ENCODE data around the gene PTP4A2.
A peak's percentile ranks its signal among the peaks of the same experiment; 100 is the strongest.

Gene PTP4A2

GRCh38 chr1:31959521-31960340, 21.6 kb upstream of the PTP4A2 start:
- TF ChIP-seq CTCF (conservative IDR thresholded peaks at IDR 0.05; ENCODE audit: low read length): no peak
- peak; percentile 29 for DNase-seq (ENCODE audit: low read depth)
- no peak overlapping the region for H3K4me3 ChIP-seq (ENCODE audit: low read length)

DNA sequence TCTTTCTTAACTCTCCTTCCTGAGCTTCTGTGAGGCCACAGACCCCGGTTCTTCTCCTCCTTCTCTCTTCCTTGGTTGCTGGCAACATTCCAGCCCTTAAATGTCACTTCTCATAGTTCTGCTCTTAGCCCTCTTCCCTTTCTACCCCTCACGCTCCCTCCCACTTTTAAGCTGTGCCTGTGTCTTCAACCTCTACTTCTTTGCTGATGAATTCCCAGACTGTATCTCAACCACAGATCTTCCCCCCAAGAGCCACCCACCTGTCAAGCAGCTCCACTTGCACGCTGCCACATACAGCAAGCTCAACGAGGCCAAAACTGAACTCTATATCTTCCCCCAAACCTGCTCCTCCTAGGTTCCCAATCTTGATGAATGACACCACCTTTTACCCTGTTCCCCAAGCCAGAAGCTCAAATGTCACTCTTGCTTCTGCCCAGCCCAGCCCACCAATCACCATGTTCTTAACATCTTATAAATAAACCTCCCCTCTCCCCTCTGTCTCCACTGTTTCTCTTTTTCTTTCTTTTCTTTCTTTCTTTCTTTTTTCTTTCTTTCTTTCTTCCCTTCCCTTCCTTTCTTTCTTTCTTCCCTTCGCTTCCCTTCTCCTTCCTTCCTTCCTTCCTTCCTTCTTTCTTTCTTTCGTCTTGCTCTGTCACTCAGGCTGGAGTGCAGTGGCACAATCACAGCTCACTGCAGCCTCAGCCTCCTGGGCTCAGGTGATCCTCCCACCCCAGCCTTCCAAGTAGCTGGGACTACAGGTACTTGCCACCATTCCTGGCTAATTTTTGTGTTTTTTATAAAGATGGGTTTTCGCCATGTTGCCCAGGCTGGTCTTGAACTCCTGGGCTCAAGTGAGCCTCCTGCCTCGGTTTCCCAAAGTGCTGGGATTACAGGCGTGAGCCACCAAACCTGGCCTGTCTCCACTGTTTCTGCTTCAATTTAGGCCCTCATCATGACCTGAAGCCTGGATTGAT, 19.8 kb upstream of the PTP4A2 start:
- no peak for DNase-seq (ENCODE audit: low read depth)
- no peak overlapping the region for H3K4me3 ChIP-seq (ENCODE audit: low read length)
- TF ChIP-seq CTCF (conservative IDR thresholded peaks at IDR 0.05; ENCODE audit: low read length): no peak

GRCh38 chr1:31955917-31956736, 18.0 kb upstream of the PTP4A2 start:
- DNase-seq (ENCODE audit: low read depth): peak; percentile 99
- TF ChIP-seq CTCF (conservative IDR thresholded peaks at IDR 0.05; ENCODE audit: low read length): peak; percentile 67
- peak overlapping the region; percentile 41 for H3K4me3 ChIP-seq (ENCODE audit: low read length)

- peak; percentile 96 for DNase-seq (ENCODE audit: low read depth)
- H3K4me3 ChIP-seq (ENCODE audit: low read length): no peak overlapping the region
- TF ChIP-seq CTCF (conservative IDR thresholded peaks at IDR 0.05; ENCODE audit: low read length): no peak
Observed at GRCh38 chr1:31954607-31955283, 16.6 kb upstream of the PTP4A2 start.

DNA sequence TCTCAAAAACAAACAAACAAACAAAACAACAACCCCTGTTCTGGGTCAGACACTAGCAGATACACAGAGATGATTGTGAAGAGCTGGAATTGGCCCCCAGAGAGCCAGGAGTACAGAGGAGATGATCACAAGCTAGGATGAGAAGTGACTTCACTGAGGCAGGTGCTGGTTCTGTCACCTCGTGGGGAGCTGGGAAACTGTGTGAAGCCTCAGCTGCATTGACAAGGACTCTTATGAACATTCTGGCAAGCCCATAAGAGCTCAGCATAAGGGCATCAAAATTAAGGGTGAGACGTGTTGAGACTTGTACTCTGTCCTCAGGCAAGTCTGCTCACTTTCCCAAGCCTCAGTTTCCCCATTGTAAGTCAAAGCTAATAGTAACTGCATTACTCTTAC, 14.7 kb upstream of the PTP4A2 start:
- no peak for TF ChIP-seq CTCF (conservative IDR thresholded peaks at IDR 0.05; ENCODE audit: low read length)
- DNase-seq (ENCODE audit: low read depth): no peak
- no peak overlapping the region for H3K4me3 ChIP-seq (ENCODE audit: low read length)

GRCh38 chr1:31951276-31951675, 13.1 kb upstream of the PTP4A2 start:
- TF ChIP-seq CTCF (conservative IDR thresholded peaks at IDR 0.05; ENCODE audit: low read length): no peak
- no peak for DNase-seq (ENCODE audit: low read depth)
- no peak overlapping the region for H3K4me3 ChIP-seq (ENCODE audit: low read length)

Measured in AG10803 (cell line).